Gastroesophageal sphincter (tissue), 4 donors: ENCODE results near the gene TBL2. TPM values are rescaled to one million over a fixed set of nuclear protein-coding genes. Genes with fewer than 3 reads are reported as not detected.
"Not testable (repeated sequence)": the region's sequence is repeated elsewhere in the genome, so short reads cannot be mapped to it uniquely, and the experiment has no call there.

Source experiments
- ATAC-seq: fragments of 150-250 bp; one replicate; pipeline ENCODE4 v1.9.1; 2016; ENCODE audit warnings: mild to moderate bottlenecking, moderate library complexity
- H3K27ac ChIP-seq, 4 donors: fragments of 200-600 bp; sonication (generic) in 3 of 4; 1 replicate in 3 of 4; 2 replicates in 1 of 4; pipeline ENCODE4 v1.5.1; 2016 to 2019
- H3K27me3 ChIP-seq: fragments of 200-600 bp; sonication (generic); one replicate; pipeline ENCODE4 v1.5.1; 2019
- H3K36me3 ChIP-seq, 2 donors: fragments of 200-600 bp; sonication (generic); one replicate each; pipeline ENCODE4 v1.5.1; 2019; ENCODE audit warnings: control low read depth in 1 of 2
- H3K4me1 ChIP-seq, 3 donors: fragments of 200-600 bp; sonication (generic); 1 replicate in 2 of 3; 2 replicates in 1 of 3; pipeline ENCODE4 v1.5.1; 2016 to 2019; ENCODE audit warnings: control low read depth in 2 of 3
- H3K4me3 ChIP-seq, 2 donors: fragments of 200-600 bp; sonication (generic); one replicate each; pipeline ENCODE4 v1.5.1; 2019; ENCODE audit warnings: mild to moderate bottlenecking in 1 of 2, moderate library complexity in 1 of 2
- H3K9me3 ChIP-seq, 3 donors: fragments of 200-600 bp; sonication (generic); one replicate each; pipeline ENCODE4 v1.5.1; 2017 to 2019; ENCODE audit warnings: control low read depth in 2 of 3
- CTCF ChIP-seq, 4 experiments: fragments of 200-600 bp in 2 of 4; fragments of 450-650 bp in 2 of 4; sonication (generic) in 1 of 4; IDR thresholded peaks; one replicate each; pipeline ENCODE4 v1.5.1; 2017 to 2019; ENCODE audit warnings: antibody characterized with exemption in 4 of 4, mild to moderate bottlenecking in 2 of 4, moderate library complexity in 2 of 4
- EP300 ChIP-seq: sonication (generic); formaldehyde crosslinking; IDR thresholded peaks from one replicate; pipeline ENCODE4 v1.6.1; 2017; ENCODE audit warnings: antibody characterized with exemption, mild to moderate bottlenecking
- POLR2A ChIP-seq, 2 donors: fragments of 450-650 bp; IDR thresholded peaks; one replicate each; pipeline ENCODE4 v1.6.1; 2017; ENCODE audit warnings: antibody characterized with exemption in 2 of 2, mild to moderate bottlenecking in 2 of 2, moderate library complexity in 1 of 2
- POLR2AphosphoS5 ChIP-seq: sonication (generic); formaldehyde crosslinking; IDR thresholded peaks from one replicate; pipeline ENCODE4 v1.6.1; 2017; ENCODE audit warnings: antibody characterized with exemption
- WGBS, 2 donors: methylation state at CpG; one replicate each; pipeline ENCODE4 v1.1.5; 2018; ENCODE audit warnings: low coverage in 1 of 2; 5-methylcytosine and 5-hydroxymethylcytosine counted together
- total RNA-seq, 4 donors: library from RNA; depleted of rRNA; stranded (reverse); fragments of >200 nt; gene quantifications; one replicate each; pipeline ENCODE4 v1.1.0, GENCODE V29; 2016

Gene TBL2
- total RNA-seq, 4 donors from 2014 or later: 19.1 to 32.5 (median 28.9) TPM

GRCh38 chr7:73618538-73618937 lies 40.2 kb upstream of the TBL2 start:
- no peak for TF ChIP-seq POLR2AphosphoS5
- no peak for TF ChIP-seq CTCF (IDR thresholded peaks at IDR 0.05)
- TF ChIP-seq POLR2A (IDR thresholded peaks at IDR 0.05): no peak
- TF ChIP-seq EP300: no peak
- no peaks in the 10 kb centered on the region for H3K36me3 ChIP-seq
- H3K27me3 ChIP-seq: peaks cover 53% of the 10 kb centered on the region
- WGBS, 2 donors: 63% methylated on average over 2 of the region's 4 CpGs; no CpG with 5 or more reads in 1 of the 2 donors
- H3K27ac ChIP-seq: no peak overlapping the region
- ATAC-seq: no peak
- no peak overlapping the region for H3K4me3 ChIP-seq
- no peaks in the 10 kb centered on the region for H3K9me3 ChIP-seq
- peaks cover 0 to 13% (median 7%) of the 10 kb centered on the region in 3 donors for H3K4me1 ChIP-seq

GRCh38 chr7:73617520-73617919 lies 39.1 kb upstream of the TBL2 start:
- H3K36me3 ChIP-seq, H3K27ac ChIP-seq, H3K9me3 ChIP-seq, H3K4me3 ChIP-seq, ATAC-seq: not testable (repeated sequence)
- H3K27me3 ChIP-seq: peaks cover 53% of the 10 kb centered on the region
- H3K4me1 ChIP-seq: peaks cover 0 to 12% (median 0%) of the 10 kb centered on the region in 3 donors
- WGBS, 2 donors: 87 to 100% methylated on average over 4 to 6 of the region's 9 CpGs

- 48 to 71% methylated on average over 4 of the region's 4 CpGs for WGBS, 2 donors
- Histone ChIP-seq H3K27ac (no peak overlapping the region), H3K9me3 (no peaks in the 10 kb centered on the region), H3K27me3 (peaks cover 54% of the 10 kb centered on the region), H3K4me3 (no peak overlapping the region), H3K4me1 (peaks cover 0 to 9% (median 0%) of the 10 kb centered on the region in 3 donors), H3K36me3 (no peaks in the 10 kb centered on the region)
- no peak for ATAC-seq
- TF ChIP-seq EP300 (no peak), CTCF (IDR thresholded peaks at IDR 0.05) (no peak), POLR2AphosphoS5 (no peak)
These were observed 37.5 kb upstream of the TBL2 start for GRCh38 chr7:73615886-73616285.

GRCh38 chr7:73614937-73615336 lies 36.6 kb upstream of the TBL2 start:
- not testable (repeated sequence) for H3K36me3 ChIP-seq, H3K4me1 ChIP-seq, H3K27ac ChIP-seq, H3K9me3 ChIP-seq, ATAC-seq, H3K4me3 ChIP-seq
- WGBS, 2 donors: 89 to 100% methylated on average over 1 to 7 of the region's 10 CpGs
- H3K27me3 ChIP-seq: peaks cover 61% of the 10 kb centered on the region

- H3K27ac ChIP-seq: peak overlapping the region in 1 of 4 donors; percentile 24
- H3K9me3 ChIP-seq: no peaks in the 10 kb centered on the region
- TF ChIP-seq POLR2A (IDR thresholded peaks at IDR 0.05) (no peak), POLR2AphosphoS5 (no peak), EP300 (no peak), CTCF (IDR thresholded peaks at IDR 0.05) (no peak)
- WGBS, 2 donors: 46 to 61% methylated on average over 9 to 10 of the region's 14 CpGs
- H3K36me3 ChIP-seq: no peaks in the 10 kb centered on the region
- peaks cover 0 to 9% (median 0%) of the 10 kb centered on the region in 3 donors for H3K4me1 ChIP-seq
- H3K27me3 ChIP-seq: peaks cover 61% of the 10 kb centered on the region
- no peak overlapping the region for H3K4me3 ChIP-seq
- ATAC-seq: no peak
These were observed 35.8 kb upstream of the TBL2 start for GRCh38 chr7:73613954-73614735.

- Histone ChIP-seq H3K36me3 (no peaks in the 10 kb centered on the region), H3K27me3 (peaks cover 61% of the 10 kb centered on the region), H3K27ac (peak overlapping the region in 2 of 4 donors; percentile 47 to 51), H3K4me1 (peaks cover 0 to 9% (median 0%) of the 10 kb centered on the region in 3 donors), H3K9me3 (no peaks in the 10 kb centered on the region), H3K4me3 (no peak overlapping the region)
- TF ChIP-seq POLR2AphosphoS5 (no peak), CTCF (IDR thresholded peaks at IDR 0.05) (no peak), POLR2A (IDR thresholded peaks at IDR 0.05) (no peak), EP300 (no peak)
- ATAC-seq: no peak
- 0 to 13% methylated on average over 2 to 6 of the region's 11 CpGs for WGBS, 2 donors
These were observed 34.4 kb upstream of the TBL2 start for GRCh38 chr7:73612598-73613269.
